ENCODE data around the gene PUS10. TPM values are rescaled to one million over a fixed set of nuclear protein-coding genes. Genes with fewer than 3 reads are reported as not detected.
"Not testable (repeated sequence)": the region's sequence is repeated elsewhere in the genome, so short reads cannot be mapped to it uniquely, and the experiment has no call there.

Gene PUS10
- total and polyA plus RNA-seq, 4 donors, result 3.3 to 5.6 (median 4.7) TPM

DNA sequence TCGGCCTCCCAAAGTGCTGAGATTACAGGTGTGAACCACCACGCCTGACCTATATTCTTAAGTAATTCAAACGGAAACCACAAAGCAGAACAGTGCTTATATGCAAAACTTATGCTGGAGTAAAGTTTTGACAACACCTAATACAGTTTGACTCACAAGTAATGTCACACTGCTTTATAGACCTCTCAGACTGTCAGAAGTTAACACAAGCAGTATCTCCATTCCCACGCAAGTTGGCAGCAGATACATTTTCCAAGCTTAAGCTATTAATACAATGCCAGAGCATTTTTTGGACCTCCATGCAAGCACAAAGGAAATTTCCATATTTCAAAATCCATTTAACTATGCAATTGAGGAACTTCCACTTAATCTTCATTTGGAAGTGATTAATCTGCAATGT, 26.6 kb upstream of the PUS10 start:
- WGBS, 2 donors, result 56 to 60% methylated on average over 4 of the region's 4 CpGs
- Histone ChIP-seq H3K27me3 (ENCODE audit: control insufficient read depth in 1 of 2, insufficient read depth in 2 of 2, low read length in 1 of 2) (no peaks in the 10 kb centered on the region), H3K36me3 (ENCODE audit: control insufficient read depth in 1 of 2, insufficient read depth in 2 of 2, low read length in 1 of 2) (peaks cover 0 to 3% of the 10 kb centered on the region in 2 donors), H3K27ac (ENCODE audit: low read depth in 1 of 2, low read length in 2 of 2) (no peak overlapping the region), H3K9me3 (ENCODE audit: control insufficient read depth, low read length) (no peaks in the 10 kb centered on the region), H3K4me1 (ENCODE audit: control insufficient read depth in 1 of 2, insufficient read depth in 2 of 2, low read length in 2 of 2) (peaks cover 0 to 5% of the 10 kb centered on the region in 2 donors), H3K4me3 (ENCODE audit: low read length in 2 of 2) (no peak overlapping the region)
- no peak for DNase-seq
- peak; percentile 50 for ATAC-seq (ENCODE audit: low FRiP score)
- intact Hi-C loops (cut with DNase I), result no loop called here

- Histone ChIP-seq H3K27ac (ENCODE audit: low read depth in 1 of 2, low read length in 2 of 2) (no peak overlapping the region), H3K4me3 (ENCODE audit: low read length in 2 of 2) (no peak overlapping the region), H3K27me3 (ENCODE audit: control insufficient read depth in 1 of 2, insufficient read depth in 2 of 2, low read length in 1 of 2) (no peaks in the 10 kb centered on the region), H3K9me3 (ENCODE audit: control insufficient read depth, low read length) (no peaks in the 10 kb centered on the region), H3K4me1 (ENCODE audit: control insufficient read depth in 1 of 2, insufficient read depth in 2 of 2, low read length in 2 of 2) (peaks cover 0 to 5% of the 10 kb centered on the region in 2 donors), H3K36me3 (ENCODE audit: control insufficient read depth in 1 of 2, insufficient read depth in 2 of 2, low read length in 1 of 2) (no peaks in the 10 kb centered on the region)
- intact Hi-C loops (cut with DNase I), result no loop called here
- DNase-seq, result no peak
- WGBS, 2 donors, result 63% methylated on average over 3 of the region's 3 CpGs
- ATAC-seq (ENCODE audit: low FRiP score), result no peak
Observed at GRCh38 chr2:61042807-61043206, 24.8 kb upstream of the PUS10 start.

DNA sequence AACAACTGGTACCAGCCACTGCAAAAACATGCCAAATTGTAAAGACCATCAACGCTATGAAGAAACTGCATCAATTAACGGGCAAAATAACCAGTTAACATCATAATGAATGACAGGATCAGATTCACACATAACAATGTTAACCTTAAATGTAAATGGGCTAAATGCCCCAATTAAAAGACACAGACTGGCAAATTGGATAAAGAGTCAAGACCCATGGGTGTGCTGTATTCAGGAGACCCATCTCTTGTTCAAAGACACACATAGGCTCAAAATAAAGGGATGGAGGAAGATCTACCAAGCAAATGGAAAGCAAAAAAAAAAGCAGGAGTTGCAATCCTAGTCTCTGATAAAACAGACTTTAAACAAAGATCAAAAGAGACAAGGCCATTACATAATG, 18.6 kb upstream of the PUS10 start:
- H3K36me3 ChIP-seq (ENCODE audit: control insufficient read depth in 1 of 2, insufficient read depth in 2 of 2, low read length in 1 of 2); H3K27ac ChIP-seq (ENCODE audit: low read depth in 1 of 2, low read length in 2 of 2); intact Hi-C loops (cut with DNase I); H3K4me3 ChIP-seq (ENCODE audit: low read length in 2 of 2); ATAC-seq (ENCODE audit: low FRiP score); H3K27me3 ChIP-seq (ENCODE audit: control insufficient read depth in 1 of 2, insufficient read depth in 2 of 2, low read length in 1 of 2); H3K4me1 ChIP-seq (ENCODE audit: control insufficient read depth in 1 of 2, insufficient read depth in 2 of 2, low read length in 2 of 2); H3K9me3 ChIP-seq (ENCODE audit: control insufficient read depth, low read length); DNase-seq: not testable (repeated sequence)
- WGBS, 2 donors, result 97 to 100% methylated on average over 2 of the region's 2 CpGs

- H3K27ac ChIP-seq (ENCODE audit: low read depth in 1 of 2, low read length in 2 of 2); H3K4me3 ChIP-seq (ENCODE audit: low read length in 2 of 2); H3K4me1 ChIP-seq (ENCODE audit: control insufficient read depth in 1 of 2, insufficient read depth in 2 of 2, low read length in 2 of 2); H3K27me3 ChIP-seq (ENCODE audit: control insufficient read depth in 1 of 2, insufficient read depth in 2 of 2, low read length in 1 of 2); H3K9me3 ChIP-seq (ENCODE audit: control insufficient read depth, low read length); intact Hi-C loops (cut with DNase I); ATAC-seq (ENCODE audit: low FRiP score); DNase-seq: not testable (repeated sequence)
- WGBS, 2 donors, result 97 to 98% methylated on average over 9 of the region's 9 CpGs
- peaks cover 2 to 11% of the 10 kb centered on the region in 2 donors for H3K36me3 ChIP-seq (ENCODE audit: control insufficient read depth in 1 of 2, insufficient read depth in 2 of 2, low read length in 1 of 2)
Observed at GRCh38 chr2:61034592-61034991, 16.5 kb upstream of the PUS10 start.

GRCh38 chr2:61029533-61029932, 11.5 kb upstream of the PUS10 start:
- no peaks in the 10 kb centered on the region for H3K9me3 ChIP-seq (ENCODE audit: control insufficient read depth, low read length)
- DNase-seq (no peak), ATAC-seq (ENCODE audit: low FRiP score) (no peak)
- H3K4me1 ChIP-seq (ENCODE audit: control insufficient read depth in 1 of 2, insufficient read depth in 2 of 2, low read length in 2 of 2), result no peaks in the 10 kb centered on the region
- WGBS, 2 donors, result 96 to 97% methylated on average over 3 of the region's 3 CpGs
- H3K36me3 ChIP-seq (ENCODE audit: control insufficient read depth in 1 of 2, insufficient read depth in 2 of 2, low read length in 1 of 2), result peaks cover 2 to 7% of the 10 kb centered on the region in 2 donors
- no peaks in the 10 kb centered on the region for H3K27me3 ChIP-seq (ENCODE audit: control insufficient read depth in 1 of 2, insufficient read depth in 2 of 2, low read length in 1 of 2)
- intact Hi-C loops (cut with DNase I), result no loop called here
- no peak overlapping the region for H3K27ac ChIP-seq (ENCODE audit: low read depth in 1 of 2, low read length in 2 of 2)
- H3K4me3 ChIP-seq (ENCODE audit: low read length in 2 of 2), result no peak overlapping the region

DNA sequence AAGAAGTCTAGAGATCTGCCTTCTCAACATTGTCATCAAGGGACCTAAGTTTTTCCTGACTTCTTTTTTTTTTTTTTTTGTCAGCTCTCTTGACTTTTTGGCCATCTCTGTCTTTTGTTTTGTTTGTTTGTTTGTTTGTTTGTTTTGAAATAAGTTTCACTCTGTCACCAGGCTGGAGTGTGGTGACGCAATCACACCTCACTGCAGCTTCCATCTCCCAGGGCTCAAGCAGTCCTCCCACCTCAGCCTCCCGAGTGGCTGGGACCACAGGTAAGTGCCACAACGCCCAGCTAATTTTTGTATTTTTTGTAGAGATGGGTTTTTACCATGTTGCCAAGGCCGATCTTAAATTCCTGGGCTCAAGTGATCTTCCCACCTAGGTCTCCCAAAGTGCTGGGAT, 5.6 kb upstream of the PUS10 start:
- intact Hi-C loops (cut with DNase I), result no loop called here
- H3K9me3 ChIP-seq (ENCODE audit: control insufficient read depth, low read length), result no peaks in the 10 kb centered on the region
- H3K27me3 ChIP-seq (ENCODE audit: control insufficient read depth in 1 of 2, insufficient read depth in 2 of 2, low read length in 1 of 2), result no peaks in the 10 kb centered on the region
- WGBS, 2 donors, result 83 to 92% methylated on average over 4 of the region's 4 CpGs
- no peak overlapping the region for H3K27ac ChIP-seq (ENCODE audit: low read depth in 1 of 2, low read length in 2 of 2)
- H3K4me3 ChIP-seq (ENCODE audit: low read length in 2 of 2), result no peak overlapping the region
- peaks cover 0 to 2% of the 10 kb centered on the region in 2 donors for H3K4me1 ChIP-seq (ENCODE audit: control insufficient read depth in 1 of 2, insufficient read depth in 2 of 2, low read length in 2 of 2)
- no peak for DNase-seq
- no peak for ATAC-seq (ENCODE audit: low FRiP score)
- no peaks in the 10 kb centered on the region for H3K36me3 ChIP-seq (ENCODE audit: control insufficient read depth in 1 of 2, insufficient read depth in 2 of 2, low read length in 1 of 2)

GRCh38 chr2:61021228-61021660, 3.2 kb upstream of the PUS10 start:
- ATAC-seq (ENCODE audit: low FRiP score) (no peak), DNase-seq (no peak)
- no peaks in the 10 kb centered on the region for H3K9me3 ChIP-seq (ENCODE audit: control insufficient read depth, low read length)
- no peak overlapping the region for H3K27ac ChIP-seq (ENCODE audit: low read depth in 1 of 2, low read length in 2 of 2)
- WGBS, 2 donors, result 86 to 88% methylated on average over 6 of the region's 6 CpGs
- peaks cover 0 to 2% of the 10 kb centered on the region in 2 donors for H3K4me1 ChIP-seq (ENCODE audit: control insufficient read depth in 1 of 2, insufficient read depth in 2 of 2, low read length in 2 of 2)
- H3K4me3 ChIP-seq (ENCODE audit: low read length in 2 of 2), result no peak overlapping the region
- H3K36me3 ChIP-seq (ENCODE audit: control insufficient read depth in 1 of 2, insufficient read depth in 2 of 2, low read length in 1 of 2), result no peaks in the 10 kb centered on the region
- intact Hi-C loops (cut with DNase I), result no loop called here
- H3K27me3 ChIP-seq (ENCODE audit: control insufficient read depth in 1 of 2, insufficient read depth in 2 of 2, low read length in 1 of 2), result no peaks in the 10 kb centered on the region

- Histone ChIP-seq H3K4me1 (ENCODE audit: control insufficient read depth in 1 of 2, insufficient read depth in 2 of 2, low read length in 2 of 2) (peaks cover 0 to 2% of the 10 kb centered on the region in 2 donors), H3K4me3 (ENCODE audit: low read length in 2 of 2) (peak overlapping the region; percentile 95), H3K27me3 (ENCODE audit: control insufficient read depth in 1 of 2, insufficient read depth in 2 of 2, low read length in 1 of 2) (no peaks in the 10 kb centered on the region), H3K27ac (ENCODE audit: low read depth in 1 of 2, low read length in 2 of 2) (no peak overlapping the region), H3K36me3 (ENCODE audit: control insufficient read depth in 1 of 2, insufficient read depth in 2 of 2, low read length in 1 of 2) (no peaks in the 10 kb centered on the region), H3K9me3 (ENCODE audit: control insufficient read depth, low read length) (no peaks in the 10 kb centered on the region)
- intact Hi-C loops (cut with DNase I), result loop anchor here in 1 of 2 donors (5.0 kb wide), 1 partner anchor 49 kb away; the partner anchor contains the start of gene SANBR
- no peak for DNase-seq
- WGBS, 2 donors, result 11 to 14% methylated on average over 6 of the region's 6 CpGs
- no peak for ATAC-seq (ENCODE audit: low FRiP score)
Observed at GRCh38 chr2:61018798-61019197, 743 bp upstream of the PUS10 start.

DNA sequence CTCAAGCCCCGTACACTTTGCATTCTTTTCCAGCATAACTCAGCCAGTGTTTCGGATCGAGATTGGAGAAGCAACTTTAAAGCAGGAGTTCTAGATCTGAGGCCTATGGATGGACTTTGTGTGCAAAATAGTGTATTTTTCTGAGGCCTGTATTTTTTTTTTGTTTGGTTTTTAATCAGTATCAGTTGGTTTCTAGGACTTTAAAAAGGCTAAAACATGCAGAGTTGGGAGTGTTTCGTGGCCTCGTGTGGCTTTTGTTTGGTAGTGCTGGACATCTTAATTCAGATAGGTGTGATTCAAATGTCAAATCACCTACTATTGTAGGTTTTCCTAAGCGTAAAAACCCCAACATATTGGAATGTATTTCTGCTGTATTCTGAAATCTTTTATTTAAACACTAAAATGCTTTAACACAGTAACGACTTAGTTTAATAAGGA, 282 bp upstream of the PUS10 start:
- peaks cover 0 to 2% of the 10 kb centered on the region in 2 donors for H3K4me1 ChIP-seq (ENCODE audit: control insufficient read depth in 1 of 2, insufficient read depth in 2 of 2, low read length in 2 of 2)
- H3K4me3 ChIP-seq (ENCODE audit: low read length in 2 of 2), result peak overlapping the region; percentile 95
- H3K27me3 ChIP-seq (ENCODE audit: control insufficient read depth in 1 of 2, insufficient read depth in 2 of 2, low read length in 1 of 2), result no peaks in the 10 kb centered on the region
- 0 to 2% methylated on average over 7 of the region's 7 CpGs for WGBS, 2 donors
- no peaks in the 10 kb centered on the region for H3K9me3 ChIP-seq (ENCODE audit: control insufficient read depth, low read length)
- H3K27ac ChIP-seq (ENCODE audit: low read depth in 1 of 2, low read length in 2 of 2), result peak overlapping the region in 1 of 2 donors; percentile 79
- ATAC-seq (ENCODE audit: low FRiP score) (no peak), DNase-seq (no peak)
- intact Hi-C loops (cut with DNase I), result loop anchor here in 1 of 2 donors (5.0 kb wide), 1 partner anchor 49 kb away; the partner anchor contains the start of gene SANBR
- no peaks in the 10 kb centered on the region for H3K36me3 ChIP-seq (ENCODE audit: control insufficient read depth in 1 of 2, insufficient read depth in 2 of 2, low read length in 1 of 2)

Measured in aorta (tissue), 5 donors.